Psoas muscle (tissue), 8 donors: ENCODE results near the gene CEMIP. TPM values are rescaled to one million over a fixed set of nuclear protein-coding genes. Genes with fewer than 3 reads are reported as not detected.

ENCODE experiments used
- ATAC-seq, 4 donors: fragments of 200-7000 bp; cut with Tn5 transposase; one replicate each; pipeline ENCODE4 v1.9.1; 2020; ENCODE audit warnings: moderate library complexity in 3 of 4, mild to moderate bottlenecking in 2 of 4
- DNase-seq, 2 donors: peaks; one replicate each; pipeline ENCODE4 v3.0.0-alpha.2; 2020
- H3K27ac ChIP-seq: fragments of 200-600 bp; one replicate; pipeline ENCODE4 v1.8.0; 2022
- H3K27me3 ChIP-seq, 3 donors: fragments of 200-600 bp in 1 of 3; one replicate each; pipeline versions ENCODE4 v1.6.1 to v1.8.0; 2013 to 2022; ENCODE audit warnings: low read length in 2 of 3, mild to moderate bottlenecking in 2 of 3, moderate library complexity in 1 of 3; ENCODE audit not compliant: insufficient read depth in 3 of 3
- H3K36me3 ChIP-seq, 2 donors: fragments of 200-600 bp in 1 of 2; one replicate each; pipeline versions ENCODE4 v1.6.1 to v1.8.0; 2013 to 2022; ENCODE audit warnings: low read depth in 1 of 2, mild to moderate bottlenecking in 1 of 2, moderate library complexity in 1 of 2; ENCODE audit not compliant: insufficient read depth in 1 of 2
- H3K4me1 ChIP-seq: fragments of 200-600 bp; one replicate; pipeline ENCODE4 v1.8.0; 2022
- H3K4me3 ChIP-seq: fragments of 200-600 bp; one replicate; pipeline ENCODE4 v1.8.0; 2022; ENCODE audit warnings: mild to moderate bottlenecking
- H3K9me3 ChIP-seq: fragments of 200-600 bp; one replicate; pipeline ENCODE4 v1.8.0; 2022
- CTCF ChIP-seq: fragments of 200-600 bp; IDR thresholded peaks from one replicate; pipeline ENCODE4 v1.8.0; 2022; ENCODE audit warnings: antibody characterized with exemption
- WGBS, 3 donors: extraction: QIAGEN DNeasy Blood & Tissue Kit; methylation state at CpG; one replicate each; pipeline versions ENCODE4 v1.1.6 to v1.1.7; 2013; 5-methylcytosine and 5-hydroxymethylcytosine counted together
- intact Hi-C, 2 donors: fragments of 100-400 bp; cut with DNase I; formaldehyde crosslinking; loops; one replicate each; pipeline versions ENCODE4 v1.11.0 to v1.14.2; 2022
- long read RNA-seq, 2 donors: library from polyadenylated mRNA; unstranded; transcript quantifications; one replicate each; pipeline ENCODE4 v2.0.0, GENCODE V29; 2021
- polyA plus RNA-seq, 3 donors: library from polyadenylated mRNA; stranded (reverse); fragments of 200-250 nt; gene quantifications; one replicate each; pipeline ENCODE4 v1.2.3, GENCODE V29; 2013
- total RNA-seq, 4 donors: library from RNA; stranded (reverse); fragmentation: NEBNext Ultra II Directional in 2 of 4; extraction: Animal tissue kit (Norgen Biotek cat#: 25700) in 2 of 4; gene quantifications; one replicate each; pipeline versions ENCODE4 v1.2.1 to v1.2.4, GENCODE V29; 2021 to 2023
- donor health status: healthy with polysubstance abuse.
- donor health status: DM: no; HTN: no; CAD: no; lungs with moderate emphysema.
- donor health status: Bipolar disorder and iron deficiency.
- donor health status: healthy.
- donor health status: DM: yes; HTN: yes; CAD: no.
- donor health status: DM: no; HTN: no; CAD: no.
- donor health status: DM: no; HTN: no; CAD: no.
- donor health status: DM: yes; HTN: yes; CAD: no.

CEMIP gene
- under 1 TPM; 0.04 to 0.96 (median 0.41) TPM for total RNA-seq
- under 1 TPM; under 0.01 to 0.04 (median 0.01) TPM for polyA plus RNA-seq
- long read RNA-seq, donor 1, partial matches to known transcripts: 1 of 1 reads
- long read RNA-seq, donor 1, other reads (novel, unspliced or antisense): 0 of 1 reads
- long read RNA-seq, donor 2: 0 reads

GRCh38 chr15:80778964-80779657 lies at the start of gene CEMIP:
Gene CEMIP, plus strand, starts transcription at chr15:80779370. Its CDS starts 94,510 bp downstream, at chr15:80873880.
- peak; percentile 64 for TF ChIP-seq CTCF
- Histone ChIP-seq H3K27me3 (peaks cover 0 to 31% (median 17%) of the 10 kb centered on the region in 3 donors), H3K27ac (no peak within 1 kb of the TSS), H3K4me3 (peak within 1 kb of the TSS; percentile 70), H3K36me3 (no peaks in the 10 kb centered on the region), H3K4me1 (peaks cover 12% of the 10 kb centered on the region), H3K9me3 (no peaks in the 10 kb centered on the region)
- ATAC-seq (peak; percentile 83 to 89 (median 85)), DNase-seq (peak; percentile 63 to 76)
- intact Hi-C loops: loop anchor here (2.0 to 5.0 kb wide), 5 partner anchors 82 to 212 kb away; partner anchors contain the start of gene ABHD17C (in 1 of the 2)
- WGBS, 3 donors: 0 to 1% (median 1%) methylated on average over 48 to 75 of the region's 75 CpGs

- H3K27me3 ChIP-seq: no peaks in the 10 kb centered on the region
- 86 to 94% (median 90%) methylated on average over 7 of the region's 7 CpGs for WGBS, 3 donors
- H3K4me3 ChIP-seq: no peak overlapping the region
- intact Hi-C loops: no loop called here
- no peak overlapping the region for H3K27ac ChIP-seq
- no peaks in the 10 kb centered on the region for H3K9me3 ChIP-seq
- TF ChIP-seq CTCF: no peak
- DNase-seq (no peak), ATAC-seq (no peak)
- H3K4me1 ChIP-seq: peaks cover 9% of the 10 kb centered on the region
- no peaks in the 10 kb centered on the region for H3K36me3 ChIP-seq
These were observed 48.8 kb upstream of the CEMIP start for GRCh38 chr15:80730387-80730786.

- Histone ChIP-seq H3K27me3 (no peaks in the 10 kb centered on the region), H3K4me1 (peaks cover 9% of the 10 kb centered on the region), H3K36me3 (no peaks in the 10 kb centered on the region), H3K27ac (no peak overlapping the region), H3K4me3 (no peak overlapping the region), H3K9me3 (no peaks in the 10 kb centered on the region)
- ATAC-seq (no peak), DNase-seq (no peak)
- no peak for TF ChIP-seq CTCF
- 73 to 80% (median 76%) methylated on average over 6 of the region's 6 CpGs for WGBS, 3 donors
- intact Hi-C loops: no loop called here
These were observed 48.2 kb upstream of the CEMIP start for GRCh38 chr15:80730926-80731325.

GRCh38 chr15:80732167-80732566 lies 47.0 kb upstream of the CEMIP start:
- no peak for TF ChIP-seq CTCF
- Histone ChIP-seq H3K4me1 (peaks cover 8% of the 10 kb centered on the region), H3K4me3 (no peak overlapping the region), H3K9me3 (no peaks in the 10 kb centered on the region), H3K27ac (no peak overlapping the region), H3K36me3 (no peaks in the 10 kb centered on the region), H3K27me3 (no peaks in the 10 kb centered on the region)
- WGBS, 3 donors: 76 to 81% (median 76%) methylated on average over 6 of the region's 6 CpGs
- intact Hi-C loops: no loop called here
- DNase-seq: no peak
- no peak for ATAC-seq
